ENCODE measurements around the gene HS3ST3A1. TPM values are rescaled to one million over a fixed set of nuclear protein-coding genes. Genes with fewer than 3 reads are reported as not detected.

HS3ST3A1 gene
- total RNA-seq, 1 experiment from 2014 or later = not detected

DNA sequence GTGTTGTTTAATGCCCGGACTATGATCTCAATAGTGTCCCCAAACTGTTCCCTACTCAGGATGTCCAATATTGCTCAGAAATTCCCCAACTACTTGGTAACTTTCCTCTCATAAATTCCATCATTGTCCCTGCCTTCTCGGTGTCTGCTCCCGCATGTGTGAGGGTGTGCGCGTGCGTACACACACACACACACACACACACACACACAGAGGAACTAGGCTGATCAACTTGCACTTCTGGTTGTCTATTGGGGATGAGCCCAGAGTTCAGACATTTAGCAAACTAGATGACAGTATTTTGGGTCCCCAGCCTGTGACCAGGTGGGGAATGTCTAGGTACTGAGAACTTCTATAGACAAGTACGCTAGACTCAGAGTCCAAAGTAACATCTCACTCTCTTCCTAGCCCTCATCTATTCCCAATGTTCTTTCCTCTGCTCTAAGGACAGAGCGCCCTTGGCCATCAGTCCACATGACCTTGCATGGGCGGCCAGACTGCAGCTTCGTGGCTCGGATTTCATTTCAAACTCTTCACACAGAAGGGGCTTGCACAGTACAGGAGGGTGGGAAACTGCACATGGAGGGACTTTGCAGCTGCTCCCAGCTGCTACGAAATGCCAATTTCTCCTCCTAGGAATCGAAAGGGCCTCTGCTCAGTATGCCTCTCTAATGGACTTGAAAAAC lies 5.3 kb downstream of the HS3ST3A1 start:
- Histone ChIP-seq H2AFZ (ENCODE audit: low read length) (no peak overlapping the region), H3K9me2 (replicated peaks; ENCODE audit: insufficient read depth, low read length) (no peaks in the 10 kb centered on the region), H3K4me2 (ENCODE audit: low read depth, low read length, poor library complexity, severe bottlenecking) (no peak overlapping the region), H3K9me3 (ENCODE audit: low read length) (no peaks in the 10 kb centered on the region), H3K4me3 (ENCODE audit: low read length) (no peak overlapping the region), H4K20me1 (ENCODE audit: insufficient read depth, low read depth, low read length) (no peaks in the 10 kb centered on the region), H3K4me1 (ENCODE audit: low read length) (no peaks in the 10 kb centered on the region), H3K36me3 (ENCODE audit: insufficient read depth, low read length) (no peaks in the 10 kb centered on the region), H3K9ac (ENCODE audit: low read length) (no peak overlapping the region), H3K27me3 (ENCODE audit: low read length) (no peaks in the 10 kb centered on the region), H3K27ac (ENCODE audit: low read length) (no peak overlapping the region), H3K79me2 (ENCODE audit: low read length) (no peaks in the 10 kb centered on the region)
- DNase-seq = no peak

- no peak overlapping the region for H3K27ac ChIP-seq (ENCODE audit: low read length)
- H3K36me3 ChIP-seq (ENCODE audit: insufficient read depth, low read length) = no peaks in the 10 kb centered on the region
- H2AFZ ChIP-seq (ENCODE audit: low read length) = no peak overlapping the region
- no peaks in the 10 kb centered on the region for H3K4me1 ChIP-seq (ENCODE audit: low read length)
- DNase-seq = no peak
- no peaks in the 10 kb centered on the region for H4K20me1 ChIP-seq (ENCODE audit: insufficient read depth, low read depth, low read length)
- no peak overlapping the region for H3K4me2 ChIP-seq (ENCODE audit: low read depth, low read length, poor library complexity, severe bottlenecking)
- H3K9me2 ChIP-seq (replicated peaks; ENCODE audit: insufficient read depth, low read length) = no peaks in the 10 kb centered on the region
- H3K9me3 ChIP-seq (ENCODE audit: low read length) = no peaks in the 10 kb centered on the region
- H3K9ac ChIP-seq (ENCODE audit: low read length) = no peak overlapping the region
- H3K79me2 ChIP-seq (ENCODE audit: low read length) = no peaks in the 10 kb centered on the region
- no peak overlapping the region for H3K4me3 ChIP-seq (ENCODE audit: low read length)
- no peaks in the 10 kb centered on the region for H3K27me3 ChIP-seq (ENCODE audit: low read length)
Measured at GRCh38 chr17:13595599-13595899, 6.2 kb downstream of the HS3ST3A1 start.

DNA sequence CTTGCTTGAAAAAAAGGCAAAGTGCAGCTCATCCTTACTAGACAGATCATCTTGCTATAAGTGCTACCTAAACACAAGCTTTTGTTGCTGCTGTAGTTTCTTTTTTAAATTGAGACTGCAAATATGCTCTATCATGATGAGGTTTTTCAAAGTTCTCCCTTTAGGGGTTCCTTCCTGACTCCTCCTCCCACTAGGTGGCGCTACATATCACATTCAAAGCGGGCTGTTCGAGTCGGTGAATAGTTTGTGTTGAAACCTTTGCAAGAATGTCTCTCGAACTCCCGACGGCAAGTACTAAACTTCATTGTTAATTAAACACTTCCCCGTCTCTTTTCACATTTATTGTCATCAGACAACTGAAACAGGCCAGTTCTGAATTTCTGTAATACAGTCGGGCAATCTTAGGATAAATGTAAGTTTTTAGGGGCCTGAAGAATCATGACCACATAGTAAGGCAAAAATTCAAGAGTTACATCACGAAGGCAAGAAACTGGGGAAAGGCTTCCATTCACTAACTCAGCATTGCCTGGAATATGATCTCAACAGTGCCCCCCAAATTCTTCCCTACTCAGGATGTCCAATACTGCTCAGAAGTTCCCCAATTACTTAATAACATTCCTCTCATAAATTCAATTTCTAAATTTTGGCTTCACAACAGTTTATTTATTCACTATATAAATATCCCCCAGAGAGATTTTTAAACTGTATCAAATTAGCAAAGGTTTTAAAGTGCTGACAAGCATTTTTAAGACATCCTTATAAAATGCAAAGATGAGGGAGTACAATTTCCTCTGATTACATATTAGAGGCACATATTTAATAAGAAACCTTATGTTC lies 6.7 kb downstream of the HS3ST3A1 start:
- no peaks in the 10 kb centered on the region for H4K20me1 ChIP-seq (ENCODE audit: insufficient read depth, low read depth, low read length)
- no peak overlapping the region for H3K4me3 ChIP-seq (ENCODE audit: low read length)
- no peak overlapping the region for H3K4me2 ChIP-seq (ENCODE audit: low read depth, low read length, poor library complexity, severe bottlenecking)
- no peak overlapping the region for H2AFZ ChIP-seq (ENCODE audit: low read length)
- no peaks in the 10 kb centered on the region for H3K4me1 ChIP-seq (ENCODE audit: low read length)
- H3K9me3 ChIP-seq (ENCODE audit: low read length) = no peaks in the 10 kb centered on the region
- H3K36me3 ChIP-seq (ENCODE audit: insufficient read depth, low read length) = no peaks in the 10 kb centered on the region
- H3K79me2 ChIP-seq (ENCODE audit: low read length) = no peaks in the 10 kb centered on the region
- no peaks in the 10 kb centered on the region for H3K27me3 ChIP-seq (ENCODE audit: low read length)
- peak; percentile 93 for DNase-seq
- no peak overlapping the region for H3K27ac ChIP-seq (ENCODE audit: low read length)
- no peak overlapping the region for H3K9ac ChIP-seq (ENCODE audit: low read length)
- H3K9me2 ChIP-seq (replicated peaks; ENCODE audit: insufficient read depth, low read length) = no peaks in the 10 kb centered on the region

- Histone ChIP-seq H3K9me3 (ENCODE audit: low read length) (no peaks in the 10 kb centered on the region), H3K9ac (ENCODE audit: low read length) (no peak overlapping the region), H3K4me2 (ENCODE audit: low read depth, low read length, poor library complexity, severe bottlenecking) (no peak overlapping the region), H3K79me2 (ENCODE audit: low read length) (no peaks in the 10 kb centered on the region), H3K27ac (ENCODE audit: low read length) (no peak overlapping the region), H3K36me3 (ENCODE audit: insufficient read depth, low read length) (no peaks in the 10 kb centered on the region), H3K4me1 (ENCODE audit: low read length) (no peaks in the 10 kb centered on the region), H2AFZ (ENCODE audit: low read length) (no peak overlapping the region), H3K4me3 (ENCODE audit: low read length) (no peak overlapping the region), H4K20me1 (ENCODE audit: insufficient read depth, low read depth, low read length) (no peaks in the 10 kb centered on the region), H3K9me2 (replicated peaks; ENCODE audit: insufficient read depth, low read length) (no peaks in the 10 kb centered on the region), H3K27me3 (ENCODE audit: low read length) (no peaks in the 10 kb centered on the region)
- DNase-seq = no peak
Measured at GRCh38 chr17:13594310-13594709, 7.4 kb downstream of the HS3ST3A1 start.

DNA sequence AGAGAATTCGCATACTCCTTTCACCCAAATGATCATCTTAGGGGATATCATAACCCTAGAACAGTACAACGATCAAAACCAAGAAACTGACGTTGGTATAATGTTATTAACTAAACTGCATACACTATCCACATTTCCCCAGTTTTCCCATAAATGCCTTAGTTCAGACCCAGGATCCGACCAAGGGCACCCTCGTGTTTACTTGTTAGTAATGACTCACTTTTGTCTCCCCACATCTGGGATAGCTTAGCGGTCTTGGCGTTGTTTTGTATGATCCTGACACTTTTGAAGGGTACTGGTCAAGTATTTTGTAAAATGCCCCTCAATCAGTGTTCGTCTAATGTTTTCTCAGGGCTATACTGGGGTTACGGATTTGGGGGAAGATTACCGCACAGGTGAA lies 8.0 kb downstream of the HS3ST3A1 start:
- H3K79me2 ChIP-seq (ENCODE audit: low read length) = no peaks in the 10 kb centered on the region
- H3K36me3 ChIP-seq (ENCODE audit: insufficient read depth, low read length) = no peaks in the 10 kb centered on the region
- no peaks in the 10 kb centered on the region for H3K4me1 ChIP-seq (ENCODE audit: low read length)
- no peak for DNase-seq
- no peak overlapping the region for H3K27ac ChIP-seq (ENCODE audit: low read length)
- H3K27me3 ChIP-seq (ENCODE audit: low read length) = no peaks in the 10 kb centered on the region
- H3K9me3 ChIP-seq (ENCODE audit: low read length) = no peaks in the 10 kb centered on the region
- no peaks in the 10 kb centered on the region for H4K20me1 ChIP-seq (ENCODE audit: insufficient read depth, low read depth, low read length)
- H3K4me2 ChIP-seq (ENCODE audit: low read depth, low read length, poor library complexity, severe bottlenecking) = no peak overlapping the region
- H3K9me2 ChIP-seq (replicated peaks; ENCODE audit: insufficient read depth, low read length) = no peaks in the 10 kb centered on the region
- no peak overlapping the region for H3K9ac ChIP-seq (ENCODE audit: low read length)
- H3K4me3 ChIP-seq (ENCODE audit: low read length) = no peak overlapping the region
- H2AFZ ChIP-seq (ENCODE audit: low read length) = no peak overlapping the region

- Histone ChIP-seq H4K20me1 (ENCODE audit: insufficient read depth, low read depth, low read length) (no peaks in the 10 kb centered on the region), H3K36me3 (ENCODE audit: insufficient read depth, low read length) (no peaks in the 10 kb centered on the region), H3K27ac (ENCODE audit: low read length) (no peak overlapping the region), H3K79me2 (ENCODE audit: low read length) (no peaks in the 10 kb centered on the region), H3K27me3 (ENCODE audit: low read length) (no peaks in the 10 kb centered on the region), H3K4me1 (ENCODE audit: low read length) (no peaks in the 10 kb centered on the region), H3K4me3 (ENCODE audit: low read length) (no peak overlapping the region), H3K9me3 (ENCODE audit: low read length) (no peaks in the 10 kb centered on the region), H3K9ac (ENCODE audit: low read length) (no peak overlapping the region), H3K4me2 (ENCODE audit: low read depth, low read length, poor library complexity, severe bottlenecking) (no peak overlapping the region), H3K9me2 (replicated peaks; ENCODE audit: insufficient read depth, low read length) (no peaks in the 10 kb centered on the region), H2AFZ (ENCODE audit: low read length) (no peak overlapping the region)
- no peak for DNase-seq
Measured at GRCh38 chr17:13593021-13593751, 8.5 kb downstream of the HS3ST3A1 start.

DNA sequence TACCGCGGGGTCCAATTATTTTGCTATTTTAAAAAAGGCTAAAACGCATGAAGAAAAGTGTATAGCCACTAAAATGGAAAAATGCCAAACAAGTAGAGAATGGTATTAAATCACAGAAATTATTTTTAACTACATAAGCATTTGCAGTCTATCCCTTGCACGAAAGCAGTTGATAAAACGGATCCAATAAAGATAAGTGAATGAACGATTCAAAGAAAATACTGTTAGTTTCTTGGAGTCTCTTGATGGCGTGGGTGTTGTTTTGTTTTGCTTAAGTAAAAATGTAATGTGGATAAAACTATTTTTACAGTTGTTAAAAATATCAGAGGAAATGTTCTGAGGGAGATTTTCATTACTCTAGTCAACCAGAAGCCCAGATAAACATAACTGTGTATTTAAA lies 9.3 kb downstream of the HS3ST3A1 start:
- H3K27ac ChIP-seq (ENCODE audit: low read length) = no peak overlapping the region
- no peaks in the 10 kb centered on the region for H3K79me2 ChIP-seq (ENCODE audit: low read length)
- no peak overlapping the region for H3K4me2 ChIP-seq (ENCODE audit: low read depth, low read length, poor library complexity, severe bottlenecking)
- no peak overlapping the region for H2AFZ ChIP-seq (ENCODE audit: low read length)
- H3K4me3 ChIP-seq (ENCODE audit: low read length) = no peak overlapping the region
- no peaks in the 10 kb centered on the region for H3K9me3 ChIP-seq (ENCODE audit: low read length)
- H3K27me3 ChIP-seq (ENCODE audit: low read length) = no peaks in the 10 kb centered on the region
- no peaks in the 10 kb centered on the region for H3K9me2 ChIP-seq (replicated peaks; ENCODE audit: insufficient read depth, low read length)
- no peaks in the 10 kb centered on the region for H3K4me1 ChIP-seq (ENCODE audit: low read length)
- H3K9ac ChIP-seq (ENCODE audit: low read length) = no peak overlapping the region
- H4K20me1 ChIP-seq (ENCODE audit: insufficient read depth, low read depth, low read length) = no peaks in the 10 kb centered on the region
- DNase-seq = no peak
- H3K36me3 ChIP-seq (ENCODE audit: insufficient read depth, low read length) = no peaks in the 10 kb centered on the region

DNA sequence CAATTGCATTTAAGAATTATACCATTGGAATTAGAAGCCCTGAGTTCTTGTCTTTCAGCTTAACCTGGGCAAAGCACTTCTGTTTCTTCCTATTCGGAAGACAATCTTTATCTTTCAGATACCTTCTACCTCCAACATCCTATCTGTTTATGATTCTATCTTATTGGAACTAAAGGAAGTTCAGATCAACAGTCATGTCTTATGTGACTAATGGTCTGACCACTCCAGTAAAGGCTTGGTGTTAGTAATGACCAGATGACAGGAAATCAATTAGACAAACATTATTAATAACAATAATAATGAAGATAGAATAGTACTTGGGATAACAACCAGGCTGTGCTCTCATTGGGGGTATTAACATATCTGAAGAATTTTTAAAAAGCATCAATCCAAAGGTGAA lies 11.3 kb downstream of the HS3ST3A1 start:
- H3K4me3 ChIP-seq (ENCODE audit: low read length) = no peak overlapping the region
- no peaks in the 10 kb centered on the region for H4K20me1 ChIP-seq (ENCODE audit: insufficient read depth, low read depth, low read length)
- H3K79me2 ChIP-seq (ENCODE audit: low read length) = no peaks in the 10 kb centered on the region
- H3K9me3 ChIP-seq (ENCODE audit: low read length) = no peaks in the 10 kb centered on the region
- no peak overlapping the region for H3K9ac ChIP-seq (ENCODE audit: low read length)
- no peak overlapping the region for H3K4me2 ChIP-seq (ENCODE audit: low read depth, low read length, poor library complexity, severe bottlenecking)
- no peaks in the 10 kb centered on the region for H3K27me3 ChIP-seq (ENCODE audit: low read length)
- no peak overlapping the region for H3K27ac ChIP-seq (ENCODE audit: low read length)
- H3K9me2 ChIP-seq (replicated peaks; ENCODE audit: insufficient read depth, low read length) = no peaks in the 10 kb centered on the region
- no peaks in the 10 kb centered on the region for H3K4me1 ChIP-seq (ENCODE audit: low read length)
- H2AFZ ChIP-seq (ENCODE audit: low read length) = no peak overlapping the region
- no peaks in the 10 kb centered on the region for H3K36me3 ChIP-seq (ENCODE audit: insufficient read depth, low read length)
- DNase-seq = no peak

Data from Karpas-422 (cell line).